Adrenal gland (tissue), 19 donors: ENCODE data around the gene RXYLT1. TPM values are rescaled to one million over a fixed set of nuclear protein-coding genes. Genes with fewer than 3 reads are reported as not detected.
"Not testable (repeated sequence)": the region's sequence is repeated elsewhere in the genome, so short reads cannot be mapped to it uniquely, and the experiment has no call there.

Experiments used
- DNase-seq, 7 donors: peaks; one replicate each; pipeline ENCODE4 v3.0.0-alpha.2; 2019 to 2020
- H3K27ac ChIP-seq, 5 donors: fragments of 200-600 bp; sonication (generic) in 4 of 5; 1 replicate in 3 of 5; 2 replicates in 2 of 5; pipeline versions ENCODE4 v1.5.1 to v1.8.0; 2016 to 2020; ENCODE audit warnings: mild to moderate bottlenecking in 1 of 5
- H3K27me3 ChIP-seq: fragments of 200-600 bp; 2 replicates; pipeline ENCODE4 v1.8.0; 2021
- H3K36me3 ChIP-seq, 2 donors: fragments of 200-600 bp; replicated peaks in 1 of 2; 1 replicate in 1 of 2; 2 replicates in 1 of 2; pipeline versions ENCODE4 v1.5.1 to v1.8.0; 2018 to 2022
- H3K4me1 ChIP-seq, 2 donors: fragments of 200-600 bp; replicated peaks in 1 of 2; 1 replicate in 1 of 2; 2 replicates in 1 of 2; pipeline versions ENCODE4 v1.5.1 to v1.8.0; 2018 to 2021
- H3K4me3 ChIP-seq, 4 donors: fragments of 200-600 bp; sonication (generic) in 3 of 4; one replicate each; pipeline ENCODE4 v1.5.1; 2016 to 2018
- H3K9me3 ChIP-seq, 3 donors: fragments of 200-600 bp; sonication (generic) in 1 of 3; replicated peaks in 1 of 3; 1 replicate in 2 of 3; 2 replicates in 1 of 3; pipeline versions ENCODE4 v1.5.1 to v1.8.0; 2016 to 2021
- CTCF ChIP-seq, 6 experiments: fragments of 450-650 bp in 4 of 6; fragments of 200-600 bp in 2 of 6; sonication (generic) in 1 of 6; IDR thresholded peaks; 1 replicate in 5 of 6; 2 replicates in 1 of 6; pipeline versions ENCODE4 v1.5.1 to v1.8.0; 2016 to 2021; ENCODE audit warnings: antibody characterized with exemption in 6 of 6, mild to moderate bottlenecking in 2 of 6, moderate library complexity in 1 of 6
- POLR2A ChIP-seq, 2 donors: fragments of 450-650 bp; IDR thresholded peaks; one replicate each; pipeline ENCODE4 v1.6.1; 2017; ENCODE audit warnings: antibody characterized with exemption in 2 of 2, mild to moderate bottlenecking in 2 of 2, moderate library complexity in 1 of 2
- WGBS, 4 donors: extraction: QIAGEN DNeasy Blood & Tissue Kit in 2 of 4; methylation state at CpG; one replicate each; pipeline versions ENCODE4 v1.1.5 to v1.1.7; 2013 to 2017; 5-methylcytosine and 5-hydroxymethylcytosine counted together
- intact Hi-C, 2 donors: fragments of 100-400 bp; cut with DNase I; formaldehyde crosslinking; loops; one replicate each; pipeline versions ENCODE4 v1.14.1 to v1.15.0; 2022 to 2023
- long read RNA-seq, 10 donors: library from polyadenylated mRNA in 3 of 10; unstranded in 2 of 10; stranded (forward) in 1 of 10; transcript quantifications; one replicate each; pipeline ENCODE4 v2.0.0 and lab custom pipeline, GENCODE V29; 2021 to 2026
- polyA plus RNA-seq, 3 donors: library from polyadenylated mRNA; stranded (reverse); fragments of 200-250 nt in 2 of 3; fragments of 350-450 nt in 1 of 3; fragmentation: Illumina TruSeq in 1 of 3; extraction: RNeasy Lipid Tissue Mini Kit (QIAGEN cat#74804) in 1 of 3; gene quantifications; one replicate each; pipeline ENCODE4 v1.2.3, GENCODE V29; 2013 to 2014
- total RNA-seq, 9 donors: library from RNA; depleted of rRNA in 4 of 9; stranded (reverse); fragments of >200 nt in 4 of 9; fragments of 120-200 nt in 1 of 9; fragmentation: NEBNext Ultra II Directional in 1 of 9; extraction: Animal tissue kit (Norgen Biotek cat#: 25700) in 1 of 9; gene quantifications; one replicate each; pipeline versions ENCODE4 v1.1.0 to v1.2.4, GENCODE V29; 2013 to 2023
- donor health status: healthy with polysubstance abuse.
- donor health status: Bipolar disorder and iron deficiency.
- donor health status: DM: yes; HTN: yes; CAD: no.
- donor health status: DM: no; HTN: no; CAD: no.
- donor health status: DM: no; HTN: no; CAD: no.
- donor health status: DM: yes; HTN: yes; CAD: no.

Gene RXYLT1
- total RNA-seq (10 to 100 TPM; 17.8 to 44.9 (median 28.2) TPM), polyA plus RNA-seq (10 to 100 TPM; 13.9 to 33.6 (median 15.0) TPM)
- long read RNA-seq, donor 1, full-length matches to known transcripts = 19 of 19 reads
- long read RNA-seq, donor 1, partial matches to known transcripts = 0 of 19 reads
- long read RNA-seq, donor 1, other reads (novel, unspliced or antisense) = 0 of 19 reads
- long read RNA-seq, donor 2, full-length matches to known transcripts = 14 of 14 reads
- long read RNA-seq, donor 2, partial matches to known transcripts = 0 of 14 reads
- long read RNA-seq, donor 2, other reads (novel, unspliced or antisense) = 0 of 14 reads
- long read RNA-seq, donor 3, full-length matches to known transcripts = 20 of 20 reads
- long read RNA-seq, donor 3, partial matches to known transcripts = 0 of 20 reads
- long read RNA-seq, donor 3, other reads (novel, unspliced or antisense) = 0 of 20 reads
- long read RNA-seq, donor 4, full-length matches to known transcripts = 12 of 18 reads
- long read RNA-seq, donor 4, partial matches to known transcripts = 2 of 18 reads
- long read RNA-seq, donor 4, other reads (novel, unspliced or antisense) = 4 of 18 reads
- long read RNA-seq, donor 5, full-length matches to known transcripts = 92 of 107 reads
- long read RNA-seq, donor 5, partial matches to known transcripts = 7 of 107 reads
- long read RNA-seq, donor 5, other reads (novel, unspliced or antisense) = 8 of 107 reads
- long read RNA-seq, donor 6, full-length matches to known transcripts = 19 of 23 reads
- long read RNA-seq, donor 6, partial matches to known transcripts = 2 of 23 reads
- long read RNA-seq, donor 6, other reads (novel, unspliced or antisense) = 2 of 23 reads
- long read RNA-seq, donor 7, full-length matches to known transcripts = 6 of 6 reads
- long read RNA-seq, donor 7, partial matches to known transcripts = 0 of 6 reads
- long read RNA-seq, donor 7, other reads (novel, unspliced or antisense) = 0 of 6 reads
- long read RNA-seq, donor 8, full-length matches to known transcripts = 13 of 13 reads
- long read RNA-seq, donor 8, partial matches to known transcripts = 0 of 13 reads
- long read RNA-seq, donor 8, other reads (novel, unspliced or antisense) = 0 of 13 reads
- long read RNA-seq, donor 9, full-length matches to known transcripts = 11 of 11 reads
- long read RNA-seq, donor 9, partial matches to known transcripts = 0 of 11 reads
- long read RNA-seq, donor 9, other reads (novel, unspliced or antisense) = 0 of 11 reads
- long read RNA-seq, donor 10, full-length matches to known transcripts = 10 of 10 reads
- long read RNA-seq, donor 10, partial matches to known transcripts = 0 of 10 reads
- long read RNA-seq, donor 10, other reads (novel, unspliced or antisense) = 0 of 10 reads

- DNase-seq = peak; percentile 82 to 89 (median 87)
- 1 to 3% (median 1%) methylated on average over 24 to 85 of the region's 86 CpGs for WGBS, 4 donors
- intact Hi-C loops = no loop called here
Observed at GRCh38 chr12:63779498-63780481, at the start of gene RXYLT1. RXYLT1 (plus strand) TSS chr12:63779909; CDS start chr12:63779961, 52 bp downstream.

GRCh38 chr12:63732779-63733178 lies 46.9 kb upstream of the RXYLT1 start:
- intact Hi-C loops, H3K36me3 ChIP-seq, H3K9me3 ChIP-seq, H3K4me1 ChIP-seq, H3K27ac ChIP-seq, DNase-seq, H3K4me3 ChIP-seq, H3K27me3 ChIP-seq: not testable (repeated sequence)

More at GRCh38 chr12:63779498-63780481, at the start of gene RXYLT1:
- peak within 1 kb of the TSS; percentile 77 to 93 (median 87) for H3K27ac ChIP-seq
- peaks cover 0 to 20% of the 10 kb centered on the region in 2 donors for H3K4me1 ChIP-seq
- H3K27me3 ChIP-seq = no peaks in the 10 kb centered on the region
- peak within 1 kb of the TSS; percentile 52 to 83 (median 75) for H3K4me3 ChIP-seq
- H3K9me3 ChIP-seq = no peaks in the 10 kb centered on the region
- H3K36me3 ChIP-seq = peaks cover 0 to 15% of the 10 kb centered on the region in 2 donors
- TF ChIP-seq CTCF (IDR thresholded peaks at IDR 0.05) = no peak
- peak; percentile 62 to 73 for TF ChIP-seq POLR2A (IDR thresholded peaks at IDR 0.05)

GRCh38 chr12:63733585-63733984 lies 46.1 kb upstream of the RXYLT1 start:
- DNase-seq, H3K27ac ChIP-seq, H3K36me3 ChIP-seq, H3K27me3 ChIP-seq, H3K9me3 ChIP-seq, H3K4me3 ChIP-seq, intact Hi-C loops, H3K4me1 ChIP-seq: not testable (repeated sequence)
- 64 to 86% (median 77%) methylated on average over 3 of the region's 3 CpGs for WGBS, 4 donors

- DNase-seq, H3K4me3 ChIP-seq, intact Hi-C loops, H3K27ac ChIP-seq, H3K4me1 ChIP-seq, H3K36me3 ChIP-seq, H3K9me3 ChIP-seq, H3K27me3 ChIP-seq: not testable (repeated sequence)
- no CpG with 5 or more reads among the region's 2 CpGs for WGBS, 4 donors
Observed at GRCh38 chr12:63740551-63740950, 39.2 kb upstream of the RXYLT1 start.

GRCh38 chr12:63741431-63741830 lies 38.3 kb upstream of the RXYLT1 start:
- H3K9me3 ChIP-seq, H3K36me3 ChIP-seq, H3K27me3 ChIP-seq, intact Hi-C loops, H3K4me1 ChIP-seq, H3K4me3 ChIP-seq, DNase-seq: not testable (repeated sequence)
- 88 to 95% (median 92%) methylated on average over 1 of the region's 1 CpG for WGBS, 4 donors
- peak overlapping the region in 1 of 5 donors; percentile 28 for H3K27ac ChIP-seq

- 10 to 16% (median 13%) methylated on average over 2 of the region's 2 CpGs for WGBS, 4 donors
- H3K27me3 ChIP-seq, H3K36me3 ChIP-seq, intact Hi-C loops, H3K4me1 ChIP-seq, H3K4me3 ChIP-seq, H3K27ac ChIP-seq, H3K9me3 ChIP-seq: not testable (repeated sequence)
- DNase-seq = peak in 1 of 7 donors; percentile 3
Observed at GRCh38 chr12:63744110-63744509, 35.6 kb upstream of the RXYLT1 start.

GRCh38 chr12:63746470-63746869 lies 33.2 kb upstream of the RXYLT1 start:
- H3K4me3 ChIP-seq, H3K27ac ChIP-seq, intact Hi-C loops, DNase-seq, H3K4me1 ChIP-seq, H3K27me3 ChIP-seq, H3K9me3 ChIP-seq, H3K36me3 ChIP-seq: not testable (repeated sequence)
- WGBS, 4 donors = 82 to 86% (median 83%) methylated on average over 10 to 11 of the region's 11 CpGs

- H3K36me3 ChIP-seq, H3K4me1 ChIP-seq, H3K27me3 ChIP-seq, H3K27ac ChIP-seq, intact Hi-C loops, H3K4me3 ChIP-seq, DNase-seq, H3K9me3 ChIP-seq: not testable (repeated sequence)
Observed at GRCh38 chr12:63747136-63747535, 32.6 kb upstream of the RXYLT1 start.
